NCI-H82 (cell line): Measurements from ENCODE around the gene EPB41L4B.
A peak's percentile ranks its signal among the peaks of the same experiment; 100 is the strongest.

Experiments used
- DNase-seq: peaks from one replicate; lab custom pipeline; 2025; lab: John Stamatoyannopoulos, UW

EPB41L4B gene

GRCh38 chr9:109320331-109320741 lies 523 bp downstream of the EPB41L4B start:
- DNase-seq: peak; percentile 38

DNA sequence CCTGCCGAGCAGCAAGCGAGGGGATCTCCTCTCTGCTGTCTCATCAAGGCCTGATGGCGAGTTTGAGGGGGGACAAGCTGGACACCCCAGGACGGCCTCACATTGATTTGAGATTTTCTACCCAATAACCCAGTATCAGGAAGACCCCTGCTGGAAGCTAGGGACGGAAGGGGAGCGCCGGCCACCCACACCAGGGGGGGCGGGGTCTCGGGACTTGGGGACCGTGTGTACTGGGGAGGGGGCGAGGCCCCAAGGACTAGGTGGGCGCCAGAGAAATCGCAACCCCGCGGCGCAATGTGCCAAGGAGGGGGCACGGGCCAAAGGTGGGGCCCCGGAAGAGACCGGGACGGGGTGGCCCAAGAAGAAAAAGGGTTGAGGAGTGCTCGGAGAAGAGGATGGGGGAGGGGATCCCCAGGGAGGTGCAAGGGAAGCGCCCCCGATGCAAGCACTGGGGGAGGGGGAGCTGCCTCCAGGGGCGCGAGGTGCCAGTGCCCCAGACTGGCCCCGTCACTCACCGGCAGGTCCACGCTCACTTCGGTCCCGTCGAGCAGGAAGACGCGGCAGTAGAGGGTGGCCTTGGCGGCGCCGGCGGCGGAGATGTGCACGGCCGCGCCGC lies 1.1 kb downstream of the EPB41L4B start:
- DNase-seq: peak; percentile 38

DNA sequence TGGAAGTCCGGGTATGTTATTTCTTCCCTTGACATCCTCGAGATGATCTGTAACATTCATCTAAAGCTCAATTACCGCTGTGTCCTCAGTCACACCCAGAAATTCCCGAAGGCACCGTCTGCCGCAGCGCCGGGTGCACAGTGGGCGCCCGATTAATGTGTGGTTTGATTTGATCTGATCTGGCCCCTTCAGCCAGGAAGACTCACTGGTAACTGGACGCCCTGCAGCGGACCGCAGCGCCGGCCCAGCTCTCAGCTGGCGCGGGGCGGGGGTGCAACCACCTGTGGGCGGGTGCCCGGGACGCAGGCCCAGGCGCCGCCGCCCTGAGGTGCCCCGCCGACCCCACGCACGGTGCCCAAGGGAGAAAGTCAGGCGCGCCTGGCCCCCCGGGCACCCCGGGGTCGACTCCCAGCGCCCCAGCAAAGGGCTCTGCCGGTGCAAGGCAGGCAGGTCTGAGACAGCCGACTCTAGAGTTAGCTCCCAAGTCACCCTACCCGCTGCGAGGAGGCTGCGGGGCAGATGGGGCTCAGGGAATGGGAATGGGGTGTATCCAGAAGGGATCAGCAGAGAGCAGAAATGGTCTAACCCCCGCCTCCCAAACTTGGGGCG lies 1.7 kb downstream of the EPB41L4B start:
- DNase-seq: peak; percentile 42

GRCh38 chr9:109317979-109318741 lies 2.7 kb downstream of the EPB41L4B start:
- peak; percentile 50 for DNase-seq

DNA sequence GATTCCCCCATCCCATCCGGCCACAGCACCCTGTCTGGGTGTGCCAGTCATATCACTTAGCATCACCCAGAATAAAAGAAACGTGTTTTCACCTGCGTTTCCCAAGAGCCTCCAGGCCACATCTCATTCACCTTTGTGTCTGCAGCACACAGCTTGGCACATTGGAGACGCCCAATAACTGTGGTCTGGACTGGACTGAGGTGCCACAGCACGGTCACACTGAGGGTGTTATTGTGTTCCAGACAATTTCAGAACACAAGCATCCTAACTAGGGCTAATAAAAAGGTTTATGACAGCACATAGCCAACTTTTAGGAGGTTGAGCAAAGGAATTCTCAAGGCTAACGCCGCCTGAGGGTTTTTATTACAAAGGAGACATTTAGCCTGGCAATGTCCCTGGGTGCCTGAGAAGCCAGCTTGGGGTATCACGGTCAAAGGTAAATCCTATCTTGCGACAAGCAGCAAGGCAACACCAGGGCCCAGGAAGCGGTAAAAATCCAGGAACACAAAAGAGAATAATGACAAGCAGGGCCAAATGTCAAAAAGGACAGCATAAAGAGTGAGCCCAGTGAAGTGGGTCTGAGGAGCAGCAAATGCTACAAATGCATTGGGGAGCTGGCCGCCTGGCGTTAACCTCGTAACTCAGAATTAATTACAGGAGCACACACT lies 3.4 kb downstream of the EPB41L4B start:
- no peak for DNase-seq

DNA sequence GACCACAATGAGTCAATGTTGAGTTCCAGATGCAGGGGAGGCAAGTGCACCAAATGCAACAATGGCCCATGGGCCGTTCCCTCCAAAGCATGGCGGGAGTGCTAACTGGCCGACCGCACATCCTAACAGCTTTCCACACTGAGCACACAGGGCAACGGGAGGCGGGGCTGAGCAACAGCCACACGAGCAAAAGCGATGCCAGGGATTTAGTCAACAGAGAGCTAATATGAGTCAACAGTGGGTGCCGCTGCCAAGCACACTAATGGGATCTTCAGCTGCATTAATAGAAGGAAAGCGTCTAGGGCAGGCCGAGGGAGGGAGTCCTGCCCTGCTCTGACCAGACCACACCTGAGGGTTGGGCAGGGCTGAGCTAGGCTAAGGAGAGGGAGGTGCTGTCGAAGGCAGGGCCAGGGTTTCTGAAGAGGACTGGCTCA lies 4.6 kb downstream of the EPB41L4B start:
- peak; percentile 39 for DNase-seq

GRCh38 chr9:109315480-109316206 lies 5.2 kb downstream of the EPB41L4B start:
- DNase-seq: no peak

GRCh38 chr9:109314011-109314531 lies 6.8 kb downstream of the EPB41L4B start:
- DNase-seq: peak; percentile 62

GRCh38 chr9:109313351-109313750 lies 7.5 kb downstream of the EPB41L4B start:
- peak; percentile 64 for DNase-seq

GRCh38 chr9:109312783-109313182 lies 8.1 kb downstream of the EPB41L4B start:
- peak; percentile 39 for DNase-seq

DNA sequence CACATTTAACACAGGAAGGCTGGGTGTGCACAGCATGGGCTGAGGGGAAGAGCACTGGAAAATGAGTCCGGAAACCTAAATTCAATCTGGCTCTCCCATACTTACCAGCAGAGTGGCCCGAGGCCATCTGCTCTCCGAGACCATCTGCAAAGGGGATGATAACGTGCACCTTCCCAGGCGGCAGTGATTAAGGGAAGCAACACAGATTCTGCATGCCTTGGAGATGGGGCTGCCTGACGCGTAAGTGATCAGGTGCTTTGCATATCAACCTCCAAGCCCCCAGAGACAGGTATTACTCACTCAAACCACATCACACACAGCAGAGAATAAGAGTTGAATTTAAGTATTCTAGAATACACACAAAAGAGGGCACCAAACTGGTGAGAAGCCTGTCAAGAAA lies 9.1 kb downstream of the EPB41L4B start:
- peak; percentile 72 for DNase-seq

DNA sequence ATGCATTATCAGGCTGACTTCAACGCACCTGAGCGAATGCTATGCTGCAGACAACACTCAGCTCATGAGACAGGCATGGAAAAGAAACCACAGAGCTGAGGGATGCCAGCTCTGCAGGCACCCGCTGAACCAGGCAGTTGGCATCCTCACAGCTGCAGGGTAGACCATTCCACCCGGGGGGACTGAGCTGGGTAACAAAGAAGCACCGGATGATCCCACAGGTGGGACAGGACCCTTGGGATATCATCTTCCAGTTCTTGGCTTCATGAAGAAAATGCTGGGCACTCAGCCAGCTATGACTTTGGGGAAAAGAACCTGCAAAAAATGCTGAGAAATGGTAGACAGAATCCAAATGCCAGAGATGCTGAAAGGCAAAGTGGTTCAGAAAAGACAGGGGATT lies 9.6 kb downstream of the EPB41L4B start:
- DNase-seq: no peak

DNA sequence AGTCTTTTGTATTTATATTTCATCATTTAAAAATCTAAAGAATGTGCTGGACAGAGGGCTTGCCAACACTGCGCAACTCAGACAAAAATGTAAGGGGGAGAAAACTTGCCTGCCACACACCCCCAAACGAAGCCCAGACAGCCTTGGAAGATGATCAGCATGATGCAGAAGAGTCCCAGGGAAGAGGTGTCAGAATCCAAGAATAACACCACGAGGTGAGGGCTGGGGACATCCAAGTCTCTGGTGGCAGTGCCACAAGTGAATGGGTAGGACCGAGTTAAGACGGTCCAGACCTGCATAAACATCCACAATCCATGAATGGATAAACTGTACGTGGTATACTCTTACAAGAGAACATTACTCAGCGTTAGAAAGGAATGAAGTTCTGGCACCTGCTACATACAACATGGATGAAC lies 10.4 kb downstream of the EPB41L4B start:
- DNase-seq: no peak

GRCh38 chr9:109309282-109309681 lies 11.6 kb downstream of the EPB41L4B start:
- no peak for DNase-seq

GRCh38 chr9:109307380-109308240 lies 13.2 kb downstream of the EPB41L4B start:
- DNase-seq: no peak

GRCh38 chr9:109305801-109306200 lies 15.1 kb downstream of the EPB41L4B start:
- DNase-seq: no peak

- no peak for DNase-seq
These were observed 16.5 kb downstream of the EPB41L4B start for GRCh38 chr9:109304347-109304746.

- no peak for DNase-seq
These were observed 17.0 kb downstream of the EPB41L4B start for GRCh38 chr9:109303900-109304299.

DNA sequence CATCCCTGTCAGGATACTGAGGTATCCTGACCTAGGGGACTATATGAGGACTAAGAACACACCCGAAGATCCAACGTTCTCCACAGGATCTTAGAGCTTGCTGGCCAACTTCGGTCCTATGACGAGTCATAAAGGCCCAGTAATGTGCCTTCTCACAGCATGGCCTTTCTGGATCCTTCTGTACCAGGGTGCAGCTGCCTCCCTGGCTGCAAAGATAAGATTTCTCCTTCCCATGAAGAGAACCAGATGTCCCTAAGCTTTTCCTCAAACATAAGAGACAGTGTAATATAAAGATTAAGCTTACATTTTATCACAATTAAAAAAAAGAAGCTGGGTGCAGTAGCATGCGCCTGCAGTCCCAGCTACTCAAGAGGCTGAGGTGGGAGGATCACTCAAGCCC lies 18.3 kb downstream of the EPB41L4B start:
- DNase-seq: no peak

- no peak for DNase-seq
These were observed 19.8 kb downstream of the EPB41L4B start for GRCh38 chr9:109301012-109301411.

- no peak for DNase-seq
These were observed 21.0 kb downstream of the EPB41L4B start for GRCh38 chr9:109299891-109300290.
